Kidney epithelial cell (primary cell): ENCODE measurements around the gene ULBP2. TPM values are rescaled to one million over a fixed set of nuclear protein-coding genes. Genes with fewer than 3 reads are reported as not detected.
"Not testable (repeated sequence)": the region's sequence is repeated elsewhere in the genome, so short reads cannot be mapped to it uniquely, and the experiment has no call there.

Experiments used
- DNase-seq: peaks from one replicate; pipeline ENCODE4 v3.0.0-alpha.2; 2010; ENCODE audit warnings: low read depth
- H3K27me3 ChIP-seq: 2 replicates; pipeline ENCODE4 v1.6.0; 2011; ENCODE audit warnings: low read length; ENCODE audit not compliant: control insufficient read depth, insufficient read depth
- H3K36me3 ChIP-seq: 2 replicates; pipeline ENCODE4 v1.5.1; 2011; ENCODE audit warnings: low read length; ENCODE audit not compliant: control insufficient read depth, insufficient read depth
- H3K4me3 ChIP-seq: 2 replicates; pipeline ENCODE4 v1.5.1; 2011; ENCODE audit warnings: low read depth, mild to moderate bottlenecking, control low read depth, low read length
- total RNA-seq: library from RNA; depleted of rRNA; stranded (reverse); fragments of >200 nt; gene quantifications from 2 replicates; pipeline ENCODE4 v1.2.3, GENCODE V29; 2015
- TF ChIP-seq, protein P1 (sequence below): IDR thresholded peaks from 2 replicates; pipeline ENCODE4 v1.5.1; 2011; ENCODE audit warnings: mild to moderate bottlenecking, moderate library complexity, low read length, control low read depth, inconsistent platforms; ENCODE audit not compliant: insufficient read depth, poor library complexity, severe bottlenecking

The ULBP2 gene
- total RNA-seq, 1 donor from 2014 or later, result 3.5 TPM

GRCh38 chr6:149933461-149933860 is 8.4 kb upstream of the ULBP2 start:
- Histone ChIP-seq H3K4me3 (no peak overlapping the region), H3K27me3 (peaks cover 41% of the 10 kb centered on the region), H3K36me3 (no peaks in the 10 kb centered on the region)
- DNase-seq, result no peak
- TF ChIP-seq, protein P1, sequence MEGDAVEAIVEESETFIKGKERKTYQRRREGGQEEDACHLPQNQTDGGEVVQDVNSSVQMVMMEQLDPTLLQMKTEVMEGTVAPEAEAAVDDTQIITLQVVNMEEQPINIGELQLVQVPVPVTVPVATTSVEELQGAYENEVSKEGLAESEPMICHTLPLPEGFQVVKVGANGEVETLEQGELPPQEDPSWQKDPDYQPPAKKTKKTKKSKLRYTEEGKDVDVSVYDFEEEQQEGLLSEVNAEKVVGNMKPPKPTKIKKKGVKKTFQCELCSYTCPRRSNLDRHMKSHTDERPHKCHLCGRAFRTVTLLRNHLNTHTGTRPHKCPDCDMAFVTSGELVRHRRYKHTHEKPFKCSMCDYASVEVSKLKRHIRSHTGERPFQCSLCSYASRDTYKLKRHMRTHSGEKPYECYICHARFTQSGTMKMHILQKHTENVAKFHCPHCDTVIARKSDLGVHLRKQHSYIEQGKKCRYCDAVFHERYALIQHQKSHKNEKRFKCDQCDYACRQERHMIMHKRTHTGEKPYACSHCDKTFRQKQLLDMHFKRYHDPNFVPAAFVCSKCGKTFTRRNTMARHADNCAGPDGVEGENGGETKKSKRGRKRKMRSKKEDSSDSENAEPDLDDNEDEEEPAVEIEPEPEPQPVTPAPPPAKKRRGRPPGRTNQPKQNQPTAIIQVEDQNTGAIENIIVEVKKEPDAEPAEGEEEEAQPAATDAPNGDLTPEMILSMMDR, result no peak

- Histone ChIP-seq H3K4me3 (no peak overlapping the region), H3K27me3 (peaks cover 45% of the 10 kb centered on the region), H3K36me3 (no peaks in the 10 kb centered on the region)
- TF ChIP-seq, protein P1, result peak; percentile 60
- DNase-seq, result peak; percentile 23
Observed at GRCh38 chr6:149934249-149935156, 7.3 kb upstream of the ULBP2 start.

- TF ChIP-seq, protein P1, result no peak
- Histone ChIP-seq H3K27me3 (peaks cover 50% of the 10 kb centered on the region), H3K4me3 (no peak overlapping the region), H3K36me3 (no peaks in the 10 kb centered on the region)
- DNase-seq, result no peak
Observed at GRCh38 chr6:149935246-149935645, 6.6 kb upstream of the ULBP2 start.

DNA sequence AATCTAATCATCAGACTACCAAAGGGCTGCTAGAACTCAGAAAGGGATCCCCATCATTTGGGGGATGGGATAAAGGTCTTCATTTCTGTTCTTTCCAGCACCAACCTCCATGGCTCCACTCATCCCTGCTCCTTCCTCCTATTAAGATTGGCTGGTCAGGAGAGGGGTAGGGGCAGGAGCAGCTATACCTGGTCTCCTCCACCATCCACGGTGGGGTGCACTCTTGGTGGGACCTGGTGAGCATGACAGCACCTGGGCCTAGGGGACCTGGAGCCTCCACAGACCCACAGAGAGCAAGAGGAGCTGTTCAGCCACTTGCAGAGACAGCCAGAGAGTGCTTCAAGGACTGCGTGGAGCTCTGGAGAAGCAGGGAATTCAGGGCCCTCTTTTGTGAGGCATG is 6.1 kb upstream of the ULBP2 start:
- DNase-seq, result no peak
- TF ChIP-seq, protein P1, result no peak
- H3K36me3 ChIP-seq, result no peaks in the 10 kb centered on the region
- H3K27me3 ChIP-seq, result peaks cover 54% of the 10 kb centered on the region
- H3K4me3 ChIP-seq, result no peak overlapping the region

DNA sequence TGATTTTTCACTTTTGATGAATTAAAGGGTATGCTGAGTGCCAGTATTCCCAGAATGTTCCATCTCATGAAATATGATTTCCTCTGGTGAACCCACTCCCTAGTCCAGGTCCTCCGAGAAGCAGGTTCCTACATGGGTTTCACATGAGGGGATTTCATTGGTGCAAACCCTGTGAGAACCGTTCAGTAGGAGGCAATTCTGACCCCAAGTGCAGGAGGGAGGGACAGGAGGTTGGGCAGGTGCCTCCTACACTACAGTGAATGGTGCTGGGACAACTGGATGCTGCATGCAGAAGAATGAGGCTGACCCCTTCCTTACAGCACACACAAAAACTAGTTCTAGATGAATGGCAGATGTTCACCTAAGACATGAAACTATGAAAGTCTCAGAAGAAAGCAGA is 5.1 kb upstream of the ULBP2 start:
- Histone ChIP-seq H3K36me3 (no peaks in the 10 kb centered on the region), H3K4me3 (no peak overlapping the region), H3K27me3 (peaks cover 53% of the 10 kb centered on the region)
- TF ChIP-seq, protein P1, result no peak
- no peak for DNase-seq

- H3K4me3 ChIP-seq, result peak overlapping the region; percentile 20
- not testable (repeated sequence) for H3K36me3 ChIP-seq, DNase-seq
- H3K27me3 ChIP-seq, result peaks cover 51% of the 10 kb centered on the region
Observed at GRCh38 chr6:149938013-149938570, 3.7 kb upstream of the ULBP2 start.
